GM12878 (cell line): ENCODE results near the gene SUSD6. TPM values are rescaled to one million over a fixed set of nuclear protein-coding genes. Genes with fewer than 3 reads are reported as not detected.

ENCODE experiments used
- ATAC-seq: fragments of 200-7000 bp; cut with Tn5 transposase; 3 replicates; pipeline ENCODE4 v1.9.1; 2020; ENCODE audit warnings: mild to moderate bottlenecking, moderate library complexity
- BruUV-seq: library from RNA; stranded (reverse); fragments of 400-500 nt; replicated peaks from 2 replicates; lab custom pipeline; 2021; lab: Mats Ljungman, UMichigan
- CTCF ChIA-PET: fragments of 300-600 bp; sonication (Branson Sonifier 250); formaldehyde crosslinking; extraction: SDS; loops from one replicate; lab custom pipeline; 2021; ENCODE audit warnings: inconsistent platforms; lab: Yijun Ruan, JAX
- POLR2A ChIA-PET: fragments of 350-600 bp; formaldehyde crosslinking; extraction: SDS; loops from one replicate; lab custom pipeline; 2021; ENCODE audit warnings: inconsistent platforms; lab: Charles Lee
- RAD21 ChIA-PET: fragments of 300-600 bp; sonication (Branson Sonifier 250); formaldehyde crosslinking; loops from one replicate; lab custom pipeline; 2023; ENCODE audit warnings: antibody characterized with exemption; ENCODE audit not compliant: unreplicated experiment; lab: Charles Lee
- SMC1A ChIA-PET: fragments of 300-600 bp; sonication (Branson Sonifier 250); formaldehyde crosslinking; loops from one replicate; lab custom pipeline; 2023; ENCODE audit not compliant: unreplicated experiment, uncharacterized antibody; lab: Charles Lee
- DNase-seq: peaks from one replicate; pipeline ENCODE4 v3.0.0-alpha.2; 2011; ENCODE audit warnings: low read depth, low spot score
- FAIRE-seq: peaks from 3 replicates; lab custom pipeline; 2011; peaks lifted over from hg19 to GRCh38; lab: Jason Lieb, UNC
- H2AFZ ChIP-seq: 2 replicates; pipeline ENCODE4 v1.6.0; 2011; ENCODE audit warnings: low read depth, low read length, control low read depth; ENCODE audit not compliant: control insufficient read depth
- H3K27ac ChIP-seq: 2 replicates; pipeline ENCODE4 v1.5.1; 2011; ENCODE audit warnings: control low read depth; ENCODE audit not compliant: control insufficient read depth, insufficient read depth
- H3K27me3 ChIP-seq, 2 experiments: replicated peaks in 1 of 2; 2 replicates each; pipeline versions ENCODE4 v1.6.0 to v1.6.1; 2011; ENCODE audit warnings: low read length in 1 of 2; ENCODE audit not compliant: control insufficient read depth in 2 of 2, insufficient read depth in 2 of 2
- H3K36me3 ChIP-seq, 2 experiments: 2 replicates each; pipeline ENCODE4 v1.5.1; 2011; ENCODE audit warnings: low read length in 1 of 2; ENCODE audit not compliant: control insufficient read depth in 2 of 2, insufficient read depth in 2 of 2
- H3K4me1 ChIP-seq: 2 replicates; pipeline ENCODE4 v1.6.1; 2011; ENCODE audit warnings: mild to moderate bottlenecking, low read length, moderate library complexity, mixed read lengths; ENCODE audit not compliant: control insufficient read depth, insufficient read depth
- H3K4me2 ChIP-seq: 2 replicates; pipeline ENCODE4 v1.6.0; 2011; ENCODE audit warnings: control low read depth; ENCODE audit not compliant: control insufficient read depth, insufficient read depth
- H3K4me3 ChIP-seq: fragments of 200-600 bp; sonication (generic); 2 replicates; pipeline ENCODE4 v1.5.1; 2016
- H3K79me2 ChIP-seq: 2 replicates; pipeline ENCODE4 v1.6.0; 2011; ENCODE audit warnings: low read length; ENCODE audit not compliant: control insufficient read depth, insufficient read depth
- H3K9ac ChIP-seq: 2 replicates; pipeline ENCODE4 v1.8.0; 2011; ENCODE audit warnings: low read length, control low read depth, mixed read lengths; ENCODE audit not compliant: control insufficient read depth, insufficient read depth
- H3K9me3 ChIP-seq: replicated peaks from 3 replicates; pipeline ENCODE4 v1.5.1; 2011; ENCODE audit warnings: mild to moderate bottlenecking, low read length; ENCODE audit not compliant: control insufficient read depth, insufficient read depth
- H4K20me1 ChIP-seq: 2 replicates; pipeline ENCODE4 v1.6.0; 2011; ENCODE audit not compliant: control insufficient read depth, insufficient read depth
- EGR1 ChIP-seq, 2 experiments: IDR thresholded peaks; 1 replicate in 1 of 2; 2 replicates in 1 of 2; pipeline ENCODE4 v1.6.1; 2011 to 2012; ENCODE audit warnings: low read depth in 2 of 2, low read length in 2 of 2, borderline replicate concordance in 1 of 2, mild to moderate bottlenecking in 1 of 2, moderate library complexity in 1 of 2
- IKZF1 ChIP-seq: fragments of 450-650 bp; conservative IDR thresholded peaks from 2 replicates; pipeline ENCODE4 v1.6.1; 2017; ENCODE audit warnings: antibody characterized with exemption, mild to moderate bottlenecking
- POLR2AphosphoS5 ChIP-seq: IDR thresholded peaks from 2 replicates; pipeline ENCODE4 v1.6.1; 2011; ENCODE audit warnings: mild to moderate bottlenecking, low read length, inconsistent platforms
- ZNF24 ChIP-seq: fragments of 450-650 bp; IDR thresholded peaks from 2 replicates; pipeline ENCODE4 v1.6.1; 2017; ENCODE audit warnings: antibody characterized with exemption, mild to moderate bottlenecking
- WGBS: methylation state at CpG from one replicate; pipeline ENCODE4 v1.1.6; 2016; ENCODE audit warnings: low lambda C conversion rate; ENCODE audit not compliant: insufficient replicate concordance, insufficient coverage; ENCODE audit errors: missing lambda C conversion rate; 5-methylcytosine and 5-hydroxymethylcytosine counted together
- in situ Hi-C: fragments of 300-500 bp; cut with MboI; formaldehyde crosslinking; loops from 9 replicates; pipeline ENCODE4 v1.14.3; 2018; ENCODE audit warnings: mixed read lengths
- intact Hi-C: fragments of 100-400 bp; cut with micrococcal nuclease; formaldehyde crosslinking; loops from one replicate; pipeline ENCODE4 v1.14.2; 2022; ENCODE audit not compliant: unreplicated experiment
- polyA plus RNA-seq, 11 experiments: library from polyadenylated mRNA; depleted of rRNA in 4 of 11; unstranded in 6 of 11; stranded (reverse) in 5 of 11; fragments of >200 nt; fragmentation: Nextera tagmentation in 4 of 11; fragmentation: Illumina TruSeq in 1 of 11; extraction: Ambion mirVana in 4 of 11; extraction: Trizol in 1 of 11; gene quantifications; 1 replicate in 1 of 11; 2 replicates in 10 of 11; pipeline versions ENCODE4 v1.2.1 to v1.2.3, GENCODE V29; 2011 to 2016; ENCODE audit warnings: inconsistent platforms in 2 of 11, missing spikeins in 2 of 11, low read depth in 1 of 11
- total RNA-seq, 4 experiments: library from RNA; depleted of rRNA in 3 of 4; stranded (reverse); fragments of >200 nt in 3 of 4; fragmentation: Illumina TruSeq in 1 of 4; extraction: Trizol in 1 of 4; gene quantifications; 2 replicates each; pipeline versions ENCODE4 v1.2.1 to v1.2.3, GENCODE V29; 2013 to 2021
- TF ChIP-seq, protein P1 (sequence below): IDR thresholded peaks from 2 replicates; pipeline ENCODE4 v1.6.1; 2012; ENCODE audit warnings: low read length, inconsistent platforms
- TF ChIP-seq, protein P2 (sequence below): IDR thresholded peaks from 2 replicates; pipeline ENCODE4 v1.6.1; 2011; ENCODE audit warnings: borderline replicate concordance, low read depth, mild to moderate bottlenecking, moderate library complexity, mixed read lengths, low read length; ENCODE audit not compliant: insufficient read depth; ENCODE audit errors: extremely low read length

The SUSD6 gene
- total and polyA plus RNA-seq, 10 of the 15 experiments (the other 5 are each of a cell fraction or from before 2014, with no cell fraction given) = 6.6 to 39.8 (median 20.2) TPM

DNA sequence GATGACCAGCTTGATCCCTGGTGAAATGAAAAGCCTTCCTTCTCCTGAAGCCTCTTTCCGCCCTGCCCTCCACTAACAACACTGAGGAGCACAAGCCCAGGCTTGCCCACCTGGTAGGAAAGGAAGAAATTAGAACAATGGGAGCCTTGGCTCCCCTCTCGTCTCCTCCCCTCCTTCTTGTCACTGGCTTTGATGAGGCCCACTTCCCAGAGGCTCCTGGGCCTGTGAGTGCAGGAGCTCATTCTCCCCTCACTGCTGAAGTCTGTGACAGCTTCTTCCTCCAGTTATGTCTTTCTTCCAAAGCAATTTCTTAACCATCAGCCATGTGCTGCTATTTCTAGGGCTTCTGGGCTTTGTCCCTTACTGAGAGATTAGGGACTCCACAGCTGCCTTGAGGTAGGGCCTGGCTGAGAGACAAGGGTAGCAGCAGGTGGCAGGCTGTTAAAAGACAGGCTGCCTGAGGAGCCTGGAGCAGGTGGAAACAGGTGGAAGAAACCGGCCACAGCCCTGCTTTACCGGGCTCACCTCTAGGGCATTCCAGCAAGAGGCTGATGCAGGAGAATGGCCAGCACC, 101.9 kb downstream of the SUSD6 start (continued):
- no peak for TF ChIP-seq IKZF1
- no peak for TF ChIP-seq ZNF24
- TF ChIP-seq EGR1 (IDR thresholded peaks at IDR 0.05; ENCODE audit: borderline replicate concordance in 1 of 2, low read depth in 2 of 2, low read length in 2 of 2) = no peak
- TF ChIP-seq, protein P1, sequence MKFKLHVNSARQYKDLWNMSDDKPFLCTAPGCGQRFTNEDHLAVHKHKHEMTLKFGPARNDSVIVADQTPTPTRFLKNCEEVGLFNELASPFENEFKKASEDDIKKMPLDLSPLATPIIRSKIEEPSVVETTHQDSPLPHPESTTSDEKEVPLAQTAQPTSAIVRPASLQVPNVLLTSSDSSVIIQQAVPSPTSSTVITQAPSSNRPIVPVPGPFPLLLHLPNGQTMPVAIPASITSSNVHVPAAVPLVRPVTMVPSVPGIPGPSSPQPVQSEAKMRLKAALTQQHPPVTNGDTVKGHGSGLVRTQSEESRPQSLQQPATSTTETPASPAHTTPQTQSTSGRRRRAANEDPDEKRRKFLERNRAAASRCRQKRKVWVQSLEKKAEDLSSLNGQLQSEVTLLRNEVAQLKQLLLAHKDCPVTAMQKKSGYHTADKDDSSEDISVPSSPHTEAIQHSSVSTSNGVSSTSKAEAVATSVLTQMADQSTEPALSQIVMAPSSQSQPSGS = no peak

DNA sequence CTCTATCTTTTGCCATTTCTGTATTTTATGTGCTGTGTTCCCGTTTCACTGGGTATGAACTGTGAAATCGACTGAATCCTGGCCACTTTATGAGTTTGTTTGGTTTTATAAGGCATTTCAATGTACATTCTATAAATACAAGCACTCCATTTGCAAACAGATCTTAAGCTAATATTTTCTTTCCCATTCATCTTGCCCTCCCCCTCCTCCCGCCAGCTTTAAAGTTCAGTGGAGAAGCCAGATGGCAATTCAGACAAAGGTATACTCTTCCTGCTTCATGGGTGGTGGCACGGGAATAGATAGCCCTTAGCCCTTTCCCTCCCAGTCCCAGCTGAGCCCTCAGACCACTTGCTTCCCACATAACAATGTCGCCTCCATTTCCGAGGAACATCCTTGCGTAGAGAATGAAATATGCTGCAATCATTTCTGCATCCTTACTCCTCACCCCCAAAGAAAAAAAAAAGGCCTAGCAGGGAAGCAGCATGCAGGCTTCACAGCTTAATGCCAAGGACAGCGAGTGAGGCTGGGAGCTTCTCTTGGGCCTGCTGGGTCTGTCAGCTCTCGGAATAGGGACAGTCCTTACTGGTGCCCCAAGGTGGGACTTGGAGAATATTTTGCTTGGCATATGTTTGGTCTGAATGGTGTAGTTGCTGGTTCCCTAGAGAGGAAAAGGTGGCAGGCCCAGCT, 102.7 kb downstream of the SUSD6 start:
- FAIRE-seq = no peak
- TF ChIP-seq, protein P2, sequence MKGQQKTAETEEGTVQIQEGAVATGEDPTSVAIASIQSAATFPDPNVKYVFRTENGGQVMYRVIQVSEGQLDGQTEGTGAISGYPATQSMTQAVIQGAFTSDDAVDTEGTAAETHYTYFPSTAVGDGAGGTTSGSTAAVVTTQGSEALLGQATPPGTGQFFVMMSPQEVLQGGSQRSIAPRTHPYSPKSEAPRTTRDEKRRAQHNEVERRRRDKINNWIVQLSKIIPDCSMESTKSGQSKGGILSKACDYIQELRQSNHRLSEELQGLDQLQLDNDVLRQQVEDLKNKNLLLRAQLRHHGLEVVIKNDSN = no peak
- 0 out of 2 replicates have a peak, but pooled peaks have one; percentile 46 for TF ChIP-seq POLR2AphosphoS5
- TF ChIP-seq, all 136 proteins: peak for 1
- Histone ChIP-seq H3K9ac (no peak overlapping the region), H3K4me2 (no peak overlapping the region), H3K36me3 (peaks cover 25 to 40% of the 10 kb centered on the region in 2 experiments), H3K4me3 (no peak overlapping the region), H3K27ac (no peak overlapping the region), H3K27me3 (no peaks in the 10 kb centered on the region), H3K9me3 (no peaks in the 10 kb centered on the region), H3K4me1 (peaks cover 3% of the 10 kb centered on the region), H2AFZ (no peak overlapping the region), H4K20me1 (no peaks in the 10 kb centered on the region), H3K79me2 (no peaks in the 10 kb centered on the region)
- ChIA-PET POLR2A (interaction anchor here (0.5 kb wide), 1 partner anchor 303 kb away, joined by 5 read pairs; no protein-coding TSS in a partner anchor), CTCF (interaction anchor here (1.3 to 2.8 kb wide), 4 partner anchors 10 to 110 kb away, joined by 3 to 9 read pairs (median 5); no protein-coding TSS in a partner anchor), RAD21 (interaction anchor here (1.1 kb wide), 2 partner anchors 13 to 20 kb away, joined by 3 read pairs; no protein-coding TSS in a partner anchor), SMC1A (interaction anchor here (0.6 to 1.2 kb wide), 6 partner anchors 10 to 869 kb away, joined by 3 to 5 read pairs (median 4); no protein-coding TSS in a partner anchor)
- 77% methylated on average over 9 of the region's 9 CpGs for WGBS
- TSS peak; percentile 59 for BruUV-seq
- ATAC-seq (no peak), DNase-seq (no peak)
- intact Hi-C loops = no loop called here
- in situ Hi-C loops = no loop called here
